GM19240 (cell line): ENCODE measurements around the gene ACER3.
"Not testable (repeated sequence)": the region's sequence is repeated elsewhere in the genome, so short reads cannot be mapped to it uniquely, and the experiment has no call there.

Experiments
- DNase-seq: peaks from one replicate; pipeline ENCODE4 v3.0.0; 2011; ENCODE audit warnings: low spot score; ENCODE audit not compliant: insufficient read length

The ACER3 gene

DNA sequence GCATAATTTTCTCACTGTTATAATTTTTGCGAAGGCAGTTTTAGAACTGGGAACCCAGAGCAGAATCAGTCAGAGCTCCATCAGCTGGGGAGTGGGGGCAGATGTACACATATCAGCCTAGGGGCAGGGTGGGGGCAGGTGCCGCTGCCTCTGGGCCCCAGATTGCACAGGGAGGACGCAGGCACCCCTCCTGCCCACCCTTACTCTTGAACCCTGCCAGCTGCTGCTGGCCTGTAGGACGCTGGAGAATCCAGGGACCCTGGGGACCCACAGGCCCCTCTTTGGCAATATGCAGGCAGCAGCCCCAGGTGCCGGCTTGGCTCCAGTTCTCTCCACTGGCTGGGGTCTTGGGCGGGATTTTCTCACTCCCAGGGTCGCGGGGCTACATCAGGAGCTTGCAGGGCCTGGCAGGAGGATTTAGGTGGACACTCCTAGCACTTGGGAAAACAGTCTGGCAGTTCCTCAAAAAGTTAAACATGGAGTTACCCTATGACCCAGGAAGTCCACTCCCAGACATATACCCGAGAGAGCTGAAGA, 197.3 kb downstream of the ACER3 start:
- no peak for DNase-seq

DNA sequence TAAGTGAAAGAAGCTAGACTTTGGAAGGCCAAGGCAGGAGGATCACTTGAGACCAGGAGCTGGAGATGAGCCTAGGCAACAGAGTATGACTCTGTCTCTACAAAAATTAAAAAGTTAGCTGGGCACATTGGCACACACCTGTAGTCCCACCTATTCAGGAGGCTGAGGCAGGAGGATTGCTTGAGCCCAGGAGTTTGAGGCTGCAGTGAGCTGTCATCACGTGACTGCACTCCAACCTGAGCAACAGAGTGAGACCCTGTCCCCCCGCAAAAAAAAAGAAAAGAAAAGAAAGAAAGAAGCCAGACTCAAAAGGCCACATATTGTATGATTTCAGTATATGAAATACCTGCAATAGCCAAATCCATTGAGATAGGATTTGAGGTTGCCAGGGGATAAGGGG, 198.2 kb downstream of the ACER3 start:
- DNase-seq: no peak

DNA sequence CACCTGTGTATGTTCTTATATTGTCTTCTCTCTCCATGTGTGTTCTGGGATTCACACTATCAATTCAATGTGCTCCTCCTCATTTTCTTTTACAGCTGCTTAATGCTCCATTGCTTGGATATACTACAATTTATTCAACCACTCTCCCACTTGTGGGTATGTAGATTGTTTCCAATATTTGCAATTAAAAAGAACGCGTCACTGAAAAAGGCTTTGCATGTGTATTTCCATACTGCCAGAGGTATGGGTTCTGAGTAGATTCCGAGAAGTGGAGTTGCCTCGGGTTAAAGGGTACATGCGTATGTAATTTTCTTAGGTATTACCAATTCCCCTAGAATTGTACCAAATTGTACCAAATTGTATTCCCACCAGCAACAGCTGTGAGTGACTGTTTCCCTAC, 199.1 kb downstream of the ACER3 start:
- no peak for DNase-seq

DNA sequence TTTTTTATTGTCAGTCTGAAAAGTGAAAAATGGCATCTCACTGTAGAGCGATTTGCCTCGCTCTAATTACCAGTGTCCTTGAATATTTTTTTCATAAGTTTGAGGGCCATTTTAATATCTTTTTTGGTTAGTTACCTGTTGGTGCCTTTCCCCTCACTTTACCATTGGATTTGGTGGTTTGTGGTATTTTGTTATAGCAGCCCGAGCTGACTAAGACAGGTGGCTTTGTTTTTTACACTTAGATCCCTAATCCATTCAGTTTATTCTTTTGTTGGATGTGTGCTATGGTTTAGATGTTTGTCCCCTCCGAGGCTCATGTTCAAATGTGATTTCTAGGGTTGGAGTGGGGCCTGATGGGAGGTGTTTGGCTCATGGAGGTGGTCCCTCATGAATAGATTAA, 199.5 kb downstream of the ACER3 start:
- DNase-seq: no peak

DNA sequence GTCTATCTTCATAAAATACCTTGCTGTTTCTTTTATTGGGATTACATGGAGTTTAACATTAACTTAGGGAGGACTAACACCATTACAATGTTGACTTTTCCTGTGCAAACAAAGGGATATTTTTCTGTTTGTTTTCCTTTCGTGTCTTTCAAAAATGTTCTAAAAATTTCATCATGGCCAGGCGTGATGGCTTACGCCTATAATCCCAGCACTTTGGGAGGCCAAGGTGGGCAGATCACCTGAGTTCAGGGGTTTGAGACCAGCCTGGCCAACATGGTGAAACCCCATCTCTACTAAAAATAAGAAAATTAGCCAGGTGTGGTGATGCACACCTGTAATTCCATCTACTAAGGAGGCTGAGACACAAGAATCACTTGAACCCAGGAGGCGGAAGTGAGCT, 200.5 kb downstream of the ACER3 start:
- DNase-seq: not testable (repeated sequence)

DNA sequence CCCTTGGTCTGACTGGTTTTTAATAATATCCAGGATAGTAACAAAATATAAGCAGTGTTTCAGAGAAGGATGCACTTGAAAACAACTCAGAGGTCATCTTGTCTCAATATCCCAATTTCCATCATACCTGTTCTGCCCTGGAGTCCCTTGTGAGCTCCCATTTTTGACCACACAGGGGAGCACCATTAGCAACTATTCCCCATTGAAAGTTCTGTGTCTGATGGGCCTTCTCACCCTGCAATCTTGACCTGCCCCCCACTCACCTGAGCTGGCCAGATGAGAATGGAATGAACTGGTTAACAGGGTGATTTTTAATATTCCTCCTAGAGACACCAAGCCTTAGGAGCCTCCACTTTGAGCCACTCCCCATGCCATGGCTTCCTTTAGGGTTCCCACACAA, 202.2 kb downstream of the ACER3 start:
- DNase-seq: no peak

DNA sequence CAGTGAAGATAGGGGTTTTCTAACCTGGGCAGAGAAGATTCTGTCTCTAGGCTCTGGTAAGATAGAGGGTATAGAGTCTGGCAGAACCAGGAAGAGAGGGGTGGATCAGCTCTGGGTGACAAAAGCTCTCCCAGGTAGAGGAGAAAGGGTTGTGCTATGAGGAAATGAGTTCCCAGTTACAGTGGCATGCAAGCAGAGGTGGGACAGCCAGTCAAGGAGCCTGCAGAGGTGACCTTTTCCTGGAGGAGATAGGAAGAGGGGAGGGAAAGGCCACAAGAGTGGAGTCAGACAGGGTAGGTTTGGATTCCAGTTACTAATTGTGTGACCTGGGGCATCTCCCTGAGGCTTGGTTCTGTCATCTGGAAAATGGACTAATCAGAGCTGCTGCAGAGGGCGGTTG, 202.7 kb downstream of the ACER3 start:
- DNase-seq: no peak

DNA sequence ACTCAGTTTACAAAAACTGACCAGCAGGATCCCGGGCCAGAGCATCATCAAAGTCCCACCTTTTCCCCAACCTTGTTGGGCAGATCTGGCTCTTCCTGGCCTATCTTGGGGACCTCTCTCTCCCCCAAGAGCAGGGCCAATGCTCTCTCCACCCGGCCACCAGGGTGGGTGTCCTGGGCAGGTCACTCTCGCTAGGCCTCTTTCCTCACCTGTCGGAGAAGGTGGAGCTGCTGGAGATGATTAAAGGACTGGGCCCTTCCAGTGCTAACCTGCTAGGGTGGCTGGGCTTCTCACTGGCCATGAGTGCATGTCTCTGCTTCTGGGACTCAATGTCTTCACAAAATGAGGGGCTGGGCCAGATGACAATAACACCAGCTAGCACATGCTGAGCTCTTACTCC, 203.1 kb downstream of the ACER3 start:
- no peak for DNase-seq

DNA sequence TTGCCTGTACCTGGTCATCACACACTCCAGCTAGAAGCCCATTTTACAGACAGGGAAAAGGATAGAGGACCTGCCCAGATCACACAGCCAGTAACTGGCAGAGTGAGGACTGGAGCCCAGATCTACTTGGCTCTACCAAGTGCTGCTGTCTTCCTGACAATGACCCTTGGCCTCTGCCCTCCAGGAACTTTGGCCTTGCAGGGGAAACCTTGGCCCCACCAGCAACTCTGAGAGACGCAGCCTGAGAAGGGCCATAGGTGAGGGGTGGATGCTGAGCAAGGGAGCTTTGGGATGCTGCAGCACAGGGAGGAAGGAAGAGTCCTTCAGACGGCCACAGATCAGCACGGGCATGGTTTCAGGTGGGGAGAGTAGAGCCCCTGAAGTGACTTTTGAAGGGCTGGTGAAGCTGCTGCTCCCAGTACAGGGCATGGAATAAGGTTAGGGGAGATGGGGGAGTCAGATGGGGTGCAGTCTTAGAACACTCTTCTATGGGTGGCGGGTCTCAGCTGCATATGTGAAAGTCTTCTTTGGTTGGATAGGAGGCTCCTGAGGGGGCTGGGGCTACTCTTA, 204.0 kb downstream of the ACER3 start:
- no peak for DNase-seq

DNA sequence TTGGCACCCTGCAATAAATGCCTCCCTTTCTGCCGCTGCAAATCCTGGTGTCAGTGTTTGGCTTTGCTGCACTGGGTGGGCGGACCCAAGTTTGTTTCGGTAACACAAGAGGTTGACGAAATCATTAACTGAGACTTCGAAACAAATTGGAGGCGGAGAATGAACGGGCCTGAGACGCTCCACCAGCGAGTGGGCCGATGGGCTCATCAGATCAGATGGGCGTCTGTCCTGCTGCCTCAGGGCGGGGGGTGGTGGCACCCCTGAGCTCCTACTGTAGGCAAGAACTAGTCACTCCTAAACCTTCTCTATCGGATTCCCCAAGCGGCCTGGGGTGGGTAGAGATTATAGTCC, 205.1 kb downstream of the ACER3 start:
- no peak for DNase-seq

DNA sequence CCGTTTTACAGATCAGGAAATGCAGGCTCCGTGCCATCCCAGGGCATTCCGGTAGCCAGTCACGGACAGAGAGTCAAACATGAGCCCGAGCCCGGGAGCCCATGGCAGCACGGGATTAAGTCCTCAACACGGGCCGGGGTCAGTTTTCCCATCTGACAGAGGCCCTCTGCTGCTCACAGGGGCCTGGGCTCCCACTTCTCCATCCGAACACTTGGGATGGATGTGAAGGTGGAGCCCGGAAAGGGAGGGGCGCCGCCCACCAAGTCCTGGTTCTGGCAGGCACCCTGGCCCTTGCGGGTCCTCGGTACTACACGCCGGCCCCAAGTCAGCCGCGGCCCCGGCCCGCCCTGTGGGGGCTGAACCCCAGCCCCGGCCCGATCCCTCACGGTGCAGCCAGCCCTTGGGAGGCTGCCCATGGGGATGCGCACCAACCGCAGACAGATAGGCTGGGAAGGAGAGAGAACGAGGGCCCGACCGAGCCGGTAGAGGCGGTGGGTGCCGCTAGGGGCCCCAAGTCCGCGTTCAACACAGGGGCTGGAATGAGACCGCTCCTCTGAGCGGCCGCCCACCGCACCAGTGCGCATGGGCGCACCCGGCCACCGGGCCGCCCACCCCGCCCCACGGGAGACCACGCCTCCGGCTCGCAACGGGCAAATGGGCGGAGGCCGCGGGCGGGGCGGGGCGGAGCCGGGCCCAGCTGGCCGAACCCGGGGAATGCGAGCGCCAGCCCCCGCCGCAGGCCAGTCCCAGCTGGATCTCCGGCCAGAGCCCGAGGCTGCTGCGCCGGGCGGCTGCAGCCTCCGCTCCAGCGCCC, 205.7 kb downstream of the ACER3 start, which contains the start of gene CAPN5:
Gene CAPN5 (plus strand): TSS at position 743 of the 814 bp plus-strand sequence. CDS start 17,916 bp downstream, outside the sequence.
- peak; percentile 84 for DNase-seq

DNA sequence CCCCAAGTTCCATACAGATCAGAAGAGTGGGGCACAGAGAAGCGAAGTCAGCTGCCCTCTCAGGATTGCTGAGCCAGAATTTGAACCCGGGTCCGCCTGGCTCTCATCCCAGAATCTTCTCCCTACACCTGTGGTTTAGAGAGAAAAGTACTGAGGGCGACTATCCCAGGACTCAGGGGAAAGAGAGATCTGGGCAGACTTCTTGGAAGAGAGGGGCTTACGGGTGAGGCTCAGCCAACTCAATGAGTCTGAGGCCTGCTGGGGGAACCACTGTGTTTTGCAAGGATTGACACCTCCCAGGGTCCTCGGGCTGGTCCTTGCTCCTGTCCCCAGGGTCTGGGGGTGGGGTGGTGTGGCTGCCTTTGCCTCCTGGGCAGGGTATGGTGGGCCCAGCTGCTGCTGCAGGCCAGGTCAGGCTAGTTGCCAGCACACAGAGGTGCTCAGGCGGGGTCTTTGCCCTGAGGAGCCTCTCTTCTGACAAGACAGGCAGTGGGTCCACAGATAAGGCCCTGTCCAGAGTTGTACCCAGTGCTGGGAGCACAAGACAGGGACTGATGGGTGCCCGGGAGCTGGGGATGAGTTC, 207.2 kb downstream of the ACER3 start:
- DNase-seq: no peak

DNA sequence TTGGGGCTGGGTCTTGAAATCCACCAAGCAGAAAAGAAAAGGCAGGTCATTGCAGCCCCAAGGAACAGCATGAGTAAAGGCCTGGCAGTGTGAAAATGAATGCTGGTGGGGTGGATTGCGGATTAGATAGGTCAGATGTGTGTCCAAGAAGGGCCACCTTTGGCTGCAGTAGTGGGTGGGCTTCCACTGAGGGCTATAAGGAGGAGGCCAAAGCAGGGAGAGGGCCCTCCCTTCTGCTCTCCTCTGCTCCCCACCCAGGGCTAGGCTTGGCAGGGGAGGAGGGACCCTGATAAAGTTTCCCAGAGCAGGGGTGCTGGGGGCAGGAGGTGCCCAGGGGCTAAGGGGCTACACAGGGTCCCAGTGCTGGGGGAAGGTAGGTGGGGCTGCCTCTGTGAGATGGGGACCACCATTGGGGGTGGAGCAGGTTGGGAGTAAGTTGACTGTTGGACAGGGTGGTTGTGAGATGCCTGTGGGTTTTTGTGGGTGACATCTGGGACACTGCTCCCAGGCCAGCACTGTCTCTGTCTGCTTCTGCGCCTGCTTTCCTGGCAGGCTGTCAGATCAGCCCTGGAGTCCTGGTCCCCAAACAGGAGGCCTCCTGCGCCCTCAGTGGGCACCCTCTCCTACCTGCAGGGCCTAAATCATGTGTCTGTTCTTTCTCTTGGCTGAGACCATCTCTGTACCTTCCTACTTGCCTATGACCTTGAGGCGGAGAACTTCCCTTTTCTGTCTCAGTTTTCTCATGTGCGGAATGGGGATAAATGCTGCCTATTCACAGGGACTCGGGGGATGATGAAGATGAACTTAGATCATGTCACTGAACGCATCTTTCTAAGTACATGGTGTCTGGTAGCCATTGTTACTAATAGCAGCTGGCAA, 208.0 kb downstream of the ACER3 start:
- DNase-seq: no peak

DNA sequence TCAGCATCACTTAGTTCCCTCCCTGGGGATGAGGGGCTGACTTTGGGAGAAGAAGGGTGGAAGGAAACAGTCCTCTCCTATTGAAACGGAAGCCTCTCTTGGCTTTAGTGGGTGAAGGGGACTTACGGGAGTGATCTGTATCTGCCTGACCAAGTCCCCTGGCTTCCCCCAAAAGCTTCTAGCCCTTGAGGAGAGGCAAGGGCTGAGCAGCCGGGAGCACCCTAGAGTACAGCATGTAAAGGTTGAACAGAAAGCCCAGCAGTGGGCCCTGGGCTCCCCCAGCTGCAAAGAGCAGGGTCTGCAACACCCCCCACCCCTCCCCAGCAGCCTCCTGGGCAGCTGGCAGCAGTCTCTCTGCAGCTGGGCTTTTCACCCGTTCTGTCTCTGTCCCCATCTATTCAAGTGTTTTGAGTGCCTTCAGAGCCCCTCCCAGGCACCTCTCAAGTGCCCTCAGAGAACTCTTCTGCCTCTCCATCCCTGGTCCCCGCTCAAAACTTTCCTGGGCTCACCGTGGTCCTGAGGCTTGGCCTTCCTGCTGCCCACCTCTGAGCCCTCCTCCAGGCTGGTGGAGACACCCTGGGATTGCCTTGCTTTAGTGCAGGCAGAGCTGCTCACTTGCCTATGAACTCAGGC, 208.7 kb downstream of the ACER3 start:
- no peak for DNase-seq

DNA sequence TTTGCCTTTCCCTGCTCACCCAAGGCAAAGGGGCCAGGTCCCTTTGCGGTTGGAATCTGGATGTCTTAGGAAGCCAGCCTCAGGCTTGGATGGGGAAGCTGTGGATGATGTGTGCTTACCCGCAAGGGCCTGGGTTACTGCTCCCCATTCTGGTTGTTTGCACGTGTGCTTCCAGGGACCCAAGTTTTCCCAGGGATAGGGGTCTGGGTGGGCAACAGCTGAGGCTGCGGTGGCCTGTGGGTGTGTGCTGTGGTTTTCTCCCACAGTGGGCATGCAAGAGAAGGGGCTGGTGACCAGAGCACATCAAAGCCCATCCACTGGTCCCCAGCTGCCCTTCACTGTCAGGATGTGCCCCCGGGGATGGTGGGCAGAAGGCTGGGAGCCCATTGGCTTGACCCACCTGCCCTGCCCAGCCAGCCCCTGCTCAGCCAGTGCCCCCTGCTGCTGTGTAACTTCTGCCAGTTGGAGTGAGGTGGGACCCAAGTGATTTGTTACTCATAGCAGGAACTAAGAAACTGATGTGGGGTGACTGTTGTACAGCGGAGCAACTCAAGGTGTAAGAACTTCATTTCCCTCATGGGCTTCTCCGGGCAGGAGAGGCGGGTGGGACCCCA, 209.4 kb downstream of the ACER3 start:
- DNase-seq: no peak

DNA sequence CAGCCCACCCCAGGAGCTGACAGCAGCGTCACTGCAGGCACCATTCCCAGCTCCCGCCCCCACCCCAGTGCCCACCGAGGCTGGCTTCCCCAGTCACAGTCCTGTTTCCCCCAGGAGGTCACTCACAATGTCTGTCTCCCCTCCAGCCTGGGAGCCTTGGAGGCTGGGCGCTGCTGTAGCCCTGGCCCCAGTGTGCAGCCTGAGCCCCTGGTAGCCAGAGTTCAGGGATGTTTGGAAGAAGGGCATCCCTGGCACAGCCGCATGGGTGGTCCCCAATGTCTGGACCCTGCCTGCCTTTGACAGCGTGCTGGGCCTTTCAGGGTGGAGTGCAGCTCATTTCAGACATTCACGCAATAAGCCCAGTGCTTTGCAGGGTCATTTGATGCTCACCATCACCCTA, 210.4 kb downstream of the ACER3 start:
- DNase-seq: no peak

DNA sequence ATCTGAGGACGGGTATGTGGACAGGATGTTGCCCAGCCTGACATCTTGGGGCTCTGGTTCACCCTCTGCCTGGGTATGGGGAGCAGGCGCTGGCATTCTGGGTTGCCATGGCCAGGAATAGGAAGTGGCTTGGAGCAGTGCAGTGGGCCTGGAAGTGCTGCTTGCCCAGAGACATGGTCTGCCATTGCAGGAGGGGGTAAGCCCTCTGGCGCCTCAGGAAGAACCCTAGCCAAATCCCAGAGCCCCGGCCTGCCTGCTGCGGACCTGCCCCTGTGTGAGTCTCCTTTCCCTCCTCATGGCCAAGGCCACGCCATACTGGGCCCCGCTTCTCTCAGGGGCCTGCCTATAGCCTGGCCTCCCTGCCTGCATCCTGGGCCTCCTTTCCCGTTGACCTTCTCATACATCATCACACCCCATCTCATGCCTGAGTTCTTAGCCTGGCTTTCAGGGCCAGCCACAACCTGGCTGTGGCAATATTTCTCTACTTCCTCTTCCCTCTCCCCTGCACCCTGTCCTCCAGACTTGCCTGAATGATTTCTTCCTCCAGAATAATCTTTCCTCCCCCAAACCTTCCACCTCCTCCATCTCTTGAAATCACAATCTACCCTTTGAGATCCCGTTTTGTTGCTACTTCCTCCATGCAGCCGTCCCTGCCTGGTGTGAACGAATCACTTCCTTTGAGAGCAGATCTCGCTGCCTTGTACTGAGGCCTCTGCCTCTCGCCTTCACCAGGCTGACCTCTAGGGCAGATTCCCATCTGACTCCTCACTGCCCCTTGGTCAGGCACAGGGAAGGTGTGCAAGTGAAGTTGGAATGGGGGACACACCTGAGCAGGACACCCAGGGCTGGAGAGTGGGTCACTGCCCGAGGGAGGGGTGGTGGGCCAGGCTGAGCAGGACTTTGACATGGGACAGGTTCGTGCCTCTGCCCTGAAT, 211.2 kb downstream of the ACER3 start:
- DNase-seq: no peak

DNA sequence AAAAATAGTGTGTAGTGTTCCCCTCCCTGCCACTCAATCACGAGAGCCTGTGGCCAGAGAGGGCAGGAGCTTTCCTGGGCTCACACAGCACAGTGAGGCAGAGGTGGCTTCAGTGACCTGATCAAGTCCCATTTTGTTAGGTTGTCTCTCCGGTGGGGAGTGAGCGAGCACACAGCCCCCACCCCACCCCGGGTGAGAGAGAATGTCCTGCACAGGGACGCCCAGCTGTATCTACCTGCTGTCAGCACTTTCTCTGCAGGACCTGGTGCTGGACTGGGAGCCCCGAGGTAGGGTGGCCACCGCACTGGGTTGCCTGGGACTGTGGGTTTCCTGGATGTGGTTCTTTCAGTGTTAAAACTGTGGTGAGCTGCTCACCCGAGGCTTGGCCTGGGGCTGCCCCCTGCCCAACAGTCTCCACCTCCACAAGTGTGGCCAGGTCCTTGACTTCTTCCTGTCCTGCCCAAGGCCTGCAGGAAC, 212.2 kb downstream of the ACER3 start:
- no peak for DNase-seq

DNA sequence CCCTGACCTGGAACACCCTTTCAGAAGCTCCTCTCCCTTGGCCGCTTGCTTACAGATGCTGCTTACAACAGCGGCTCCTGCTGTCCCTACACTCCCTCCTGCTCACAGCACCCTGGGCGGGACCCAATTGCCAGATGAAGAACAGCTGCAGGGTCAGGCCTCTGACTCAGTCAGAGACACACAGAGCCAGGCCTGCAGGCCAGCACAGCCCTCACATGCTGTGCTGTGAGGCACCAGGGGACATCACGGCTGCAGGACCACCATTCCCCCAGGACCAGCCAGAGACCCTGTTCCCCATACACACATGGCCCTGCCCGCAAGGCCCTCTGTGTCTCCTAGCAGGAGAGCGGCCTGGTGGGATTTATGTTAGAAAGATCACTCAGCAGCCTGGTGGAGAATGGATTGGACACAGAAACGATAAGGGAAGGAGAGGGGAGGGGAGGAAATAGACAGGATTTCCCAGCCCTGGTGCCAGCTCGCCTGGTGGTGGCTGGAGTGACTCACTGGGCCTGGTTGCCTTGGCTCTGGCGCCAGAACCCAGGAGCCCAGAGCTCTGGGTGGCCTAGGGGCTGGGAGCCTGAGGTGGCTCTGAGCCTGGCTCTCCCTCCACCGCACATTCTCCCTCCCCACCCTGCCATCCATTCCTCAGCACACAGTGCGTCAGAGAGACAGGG, 212.7 kb downstream of the ACER3 start:
- DNase-seq: no peak
